CD14-positive monocyte (primary cell): Measurements from ENCODE around the gene IKBIP. TPM values are rescaled to one million over a fixed set of nuclear protein-coding genes. Genes with fewer than 3 reads are reported as not detected.

Source experiments
- DNase-seq, 3 donors: peaks; one replicate each; pipeline ENCODE4 v3.0.0-alpha.2; 2011 to 2022
- H2AFZ ChIP-seq: 2 replicates; pipeline ENCODE4 v1.6.0; 2012; ENCODE audit warnings: mild to moderate bottlenecking, low read depth, low read length, inconsistent platforms; ENCODE audit not compliant: insufficient read depth, poor library complexity, severe bottlenecking
- H3K27ac ChIP-seq, 2 donors: 1 replicate in 1 of 2; 2 replicates in 1 of 2; pipeline ENCODE4 v1.5.1; 2012 to 2013; ENCODE audit warnings: low read length in 2 of 2, control low read depth in 1 of 2, inconsistent platforms in 1 of 2, low read depth in 1 of 2, mild to moderate bottlenecking in 1 of 2
- H3K27me3 ChIP-seq, 2 donors: one replicate each; pipeline versions ENCODE4 v1.6.0 to v1.6.1; 2011 to 2013; ENCODE audit warnings: low read length in 2 of 2; ENCODE audit not compliant: control insufficient read depth in 2 of 2, insufficient read depth in 2 of 2
- H3K36me3 ChIP-seq, 2 donors: replicated peaks in 1 of 2; 1 replicate in 1 of 2; 2 replicates in 1 of 2; pipeline versions ENCODE4 v1.5.1 to v1.6.1; 2012 to 2013; ENCODE audit warnings: low read length in 2 of 2, control low read depth in 1 of 2, inconsistent platforms in 1 of 2, mild to moderate bottlenecking in 1 of 2; ENCODE audit not compliant: insufficient read depth in 2 of 2, control insufficient read depth in 1 of 2
- H3K4me1 ChIP-seq, 2 donors: 1 replicate in 1 of 2; 2 replicates in 1 of 2; pipeline versions ENCODE4 v1.5.1 to v1.6.1; 2012 to 2013; ENCODE audit warnings: low read length in 2 of 2, control low read depth in 1 of 2, inconsistent platforms in 1 of 2, mild to moderate bottlenecking in 1 of 2, moderate library complexity in 1 of 2; ENCODE audit not compliant: insufficient read depth in 2 of 2, control insufficient read depth in 1 of 2
- H3K4me2 ChIP-seq: replicated peaks from 2 replicates; pipeline ENCODE3; 2012; ENCODE audit warnings: low read length, moderate library complexity, mild to moderate bottlenecking; ENCODE audit not compliant: poor library complexity, severe bottlenecking; ENCODE audit errors: extremely low read depth
- H3K4me3 ChIP-seq, 3 experiments: fragments of 200-600 bp in 1 of 3; sonication (generic) in 1 of 3; replicated peaks in 1 of 3; 1 replicate in 2 of 3; 2 replicates in 1 of 3; pipeline ENCODE4 v1.5.1; 2011 to 2013; ENCODE audit warnings: low read length in 3 of 3, mild to moderate bottlenecking in 3 of 3, control low read depth in 2 of 3, low read depth in 2 of 3, inconsistent platforms in 1 of 3, moderate library complexity in 1 of 3
- H3K79me2 ChIP-seq: 2 replicates; pipeline ENCODE4 v1.6.0; 2012; ENCODE audit warnings: mild to moderate bottlenecking, control low read depth, inconsistent platforms, low read length, moderate library complexity; ENCODE audit not compliant: insufficient read depth
- H3K9ac ChIP-seq: 2 replicates; pipeline ENCODE4 v1.6.0; 2017; ENCODE audit warnings: low read length, mild to moderate bottlenecking; ENCODE audit not compliant: insufficient read depth, poor library complexity, severe bottlenecking
- H3K9me3 ChIP-seq, 2 donors: replicated peaks in 1 of 2; 1 replicate in 1 of 2; 2 replicates in 1 of 2; pipeline versions ENCODE4 v1.5.1 to v1.6.1; 2012 to 2013; ENCODE audit warnings: low read length in 2 of 2, control low read depth in 1 of 2; ENCODE audit not compliant: control insufficient read depth in 1 of 2, insufficient read depth in 1 of 2
- H4K20me1 ChIP-seq: 2 replicates; pipeline ENCODE4 v1.6.0; 2012; ENCODE audit warnings: mild to moderate bottlenecking, low read length, control low read depth, moderate library complexity; ENCODE audit not compliant: insufficient read depth
- H3K27ac Mint-ChIP-seq, 7 donors: one replicate each; pipeline ENCODE4 v1.8.0; 2020; ENCODE audit warnings: mild to moderate bottlenecking in 7 of 7, mixed read lengths in 7 of 7, moderate library complexity in 6 of 7, inconsistent platforms in 2 of 7
- H3K27me3 Mint-ChIP-seq, 3 donors: one replicate each; pipeline ENCODE4 v1.8.0; 2021 to 2022; ENCODE audit warnings: low read depth in 3 of 3, mild to moderate bottlenecking in 3 of 3, mixed read lengths in 3 of 3, moderate library complexity in 3 of 3, inconsistent platforms in 1 of 3
- H3K36me3 Mint-ChIP-seq, 2 donors: one replicate each; pipeline ENCODE4 v1.8.0; 2020; ENCODE audit warnings: mixed read lengths in 2 of 2, inconsistent platforms in 1 of 2, mild to moderate bottlenecking in 1 of 2
- H3K4me1 Mint-ChIP-seq: one replicate; pipeline ENCODE4 v1.8.0; 2020; ENCODE audit warnings: mild to moderate bottlenecking, mixed read lengths
- H3K4me3 Mint-ChIP-seq, 2 donors: one replicate each; pipeline ENCODE4 v1.8.0; 2020; ENCODE audit warnings: mild to moderate bottlenecking in 2 of 2, mixed read lengths in 2 of 2, moderate library complexity in 1 of 2
- H3K9me3 Mint-ChIP-seq, 7 donors: one replicate each; pipeline ENCODE4 v1.8.0; 2020 to 2022; ENCODE audit warnings: mixed read lengths in 7 of 7, mild to moderate bottlenecking in 6 of 7, moderate library complexity in 6 of 7, inconsistent platforms in 2 of 7
- WGBS: methylation state at CpG from one replicate; pipeline ENCODE4 v1.1.5; 2013; ENCODE audit warnings: missing lambda C conversion rate; ENCODE audit not compliant: insufficient coverage; 5-methylcytosine and 5-hydroxymethylcytosine counted together
- intact Hi-C, 2 donors: fragments of 100-400 bp; cut with micrococcal nuclease; formaldehyde crosslinking; loops; one replicate each; pipeline versions ENCODE4 v1.15.0 to v1.15.1; 2023
- polyA plus RNA-seq, 3 donors: library from polyadenylated mRNA; depleted of rRNA in 1 of 3; unstranded in 2 of 3; stranded (reverse) in 1 of 3; fragments of 300-500 nt in 2 of 3; fragments of >200 nt in 1 of 3; fragmentation: Illumina TruSeq in 2 of 3; gene quantifications; 1 replicate in 2 of 3; 2 replicates in 1 of 3; pipeline ENCODE4 v1.2.3, GENCODE V29; 2012 to 2021
- TF ChIP-seq, protein P1 (sequence below): fragments of 200-600 bp; IDR thresholded peaks from one replicate; pipeline ENCODE4 v1.8.0; 2022; ENCODE audit warnings: antibody characterized with exemption, mild to moderate bottlenecking

Gene IKBIP
- polyA plus RNA-seq, 3 donors = 4.6 to 22.1 (median 18.4) TPM

DNA sequence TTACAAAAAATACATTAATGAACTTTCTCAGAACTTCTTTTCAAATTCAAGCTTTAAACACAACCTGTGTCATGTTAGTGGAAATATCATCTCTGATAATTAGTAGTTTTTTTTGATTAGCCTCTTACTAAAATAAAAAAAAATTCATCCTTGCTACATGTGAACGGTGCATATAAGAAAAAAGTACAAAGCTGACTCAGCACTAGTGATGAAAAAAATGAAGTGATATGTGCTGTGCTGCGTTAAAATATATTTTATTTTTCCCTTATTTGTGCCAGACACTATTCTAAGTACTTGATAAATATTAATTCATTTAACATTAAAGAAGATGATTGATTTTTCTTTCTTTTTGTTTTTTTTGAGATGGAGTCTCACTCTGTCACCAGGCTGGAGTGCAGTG is 7.5 kb downstream of the IKBIP start:
- H3K4me3 ChIP-seq = no peak overlapping the region
- no peaks in the 10 kb centered on the region for H3K27me3 ChIP-seq
- no peak overlapping the region for H3K27ac ChIP-seq
- peaks cover 9 to 16% of the 10 kb centered on the region in 2 donors for H3K36me3 ChIP-seq
- H3K4me1 ChIP-seq = peaks cover 35 to 43% of the 10 kb centered on the region in 2 donors
- no CpG with 5 or more reads among the region's 2 CpGs for WGBS
- Mint-ChIP-seq H3K27ac (peak overlapping the region in 1 of 7 donors; percentile 61), H3K27me3 (peaks cover 0 to 2% (median 0%) of the 10 kb centered on the region in 3 donors), H3K36me3 (peaks cover 15 to 36% of the 10 kb centered on the region in 2 donors), H3K4me3 (no peak overlapping the region), H3K4me1 (peaks cover 51% of the 10 kb centered on the region), H3K9me3 (no peaks in the 10 kb centered on the region)
- peaks cover 95% of the 10 kb centered on the region for H3K79me2 ChIP-seq
- no peaks in the 10 kb centered on the region for H4K20me1 ChIP-seq
- DNase-seq = no peak
- H3K4me2 ChIP-seq = no peak overlapping the region
- H2AFZ ChIP-seq = no peak overlapping the region
- TF ChIP-seq, protein P1, sequence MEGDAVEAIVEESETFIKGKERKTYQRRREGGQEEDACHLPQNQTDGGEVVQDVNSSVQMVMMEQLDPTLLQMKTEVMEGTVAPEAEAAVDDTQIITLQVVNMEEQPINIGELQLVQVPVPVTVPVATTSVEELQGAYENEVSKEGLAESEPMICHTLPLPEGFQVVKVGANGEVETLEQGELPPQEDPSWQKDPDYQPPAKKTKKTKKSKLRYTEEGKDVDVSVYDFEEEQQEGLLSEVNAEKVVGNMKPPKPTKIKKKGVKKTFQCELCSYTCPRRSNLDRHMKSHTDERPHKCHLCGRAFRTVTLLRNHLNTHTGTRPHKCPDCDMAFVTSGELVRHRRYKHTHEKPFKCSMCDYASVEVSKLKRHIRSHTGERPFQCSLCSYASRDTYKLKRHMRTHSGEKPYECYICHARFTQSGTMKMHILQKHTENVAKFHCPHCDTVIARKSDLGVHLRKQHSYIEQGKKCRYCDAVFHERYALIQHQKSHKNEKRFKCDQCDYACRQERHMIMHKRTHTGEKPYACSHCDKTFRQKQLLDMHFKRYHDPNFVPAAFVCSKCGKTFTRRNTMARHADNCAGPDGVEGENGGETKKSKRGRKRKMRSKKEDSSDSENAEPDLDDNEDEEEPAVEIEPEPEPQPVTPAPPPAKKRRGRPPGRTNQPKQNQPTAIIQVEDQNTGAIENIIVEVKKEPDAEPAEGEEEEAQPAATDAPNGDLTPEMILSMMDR = no peak
- H3K9me3 ChIP-seq = no peaks in the 10 kb centered on the region
- H3K9ac ChIP-seq = no peak overlapping the region
- intact Hi-C loops = no loop called here

DNA sequence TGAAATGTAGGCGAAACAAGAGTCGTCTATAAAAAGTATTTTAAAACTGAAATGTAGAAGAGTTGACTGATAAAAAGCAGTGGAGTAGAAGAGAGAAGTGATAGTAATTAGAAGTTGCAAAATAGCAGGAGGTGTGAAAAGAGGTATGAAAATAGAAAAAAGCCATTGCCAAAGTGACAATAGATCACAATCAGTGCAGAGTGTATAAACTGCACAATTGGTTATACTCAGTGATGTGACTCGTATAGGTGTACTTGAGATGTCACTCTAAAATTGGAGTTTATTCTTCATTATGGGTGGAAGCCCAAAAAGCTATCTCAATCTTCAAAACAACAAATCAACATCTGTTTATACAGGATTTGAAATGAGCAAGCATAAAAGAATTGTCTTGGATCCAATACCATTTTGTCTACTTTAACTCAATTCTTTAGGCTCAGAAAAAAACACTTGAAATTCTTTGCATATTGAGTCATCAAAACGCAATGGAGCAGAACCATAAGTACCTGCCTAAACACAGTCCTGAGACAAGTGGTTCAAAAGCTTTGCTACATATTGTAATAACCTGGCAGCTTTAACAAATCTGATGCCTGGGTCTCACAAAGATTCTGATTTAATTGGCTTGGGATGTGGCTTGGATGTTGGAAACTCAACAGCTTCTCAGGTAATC is 8.8 kb downstream of the IKBIP start:
- intact Hi-C loops = no loop called here
- Mint-ChIP-seq H3K36me3 (peaks cover 15 to 38% of the 10 kb centered on the region in 2 donors), H3K27me3 (peaks cover 0 to 2% (median 0%) of the 10 kb centered on the region in 3 donors), H3K4me1 (peaks cover 39% of the 10 kb centered on the region), H3K9me3 (no peaks in the 10 kb centered on the region), H3K4me3 (no peak overlapping the region), H3K27ac (no peak overlapping the region)
- 83% methylated on average over 2 of the region's 4 CpGs for WGBS
- Histone ChIP-seq H3K4me1 (peaks cover 25 to 30% of the 10 kb centered on the region in 2 donors), H3K9ac (no peak overlapping the region), H3K79me2 (peaks cover 82% of the 10 kb centered on the region), H3K9me3 (no peaks in the 10 kb centered on the region), H3K27ac (no peak overlapping the region), H3K27me3 (no peaks in the 10 kb centered on the region), H2AFZ (no peak overlapping the region), H3K4me2 (no peak overlapping the region), H3K4me3 (no peak overlapping the region), H3K36me3 (peaks cover 10 to 16% of the 10 kb centered on the region in 2 donors), H4K20me1 (no peaks in the 10 kb centered on the region)
- TF ChIP-seq, protein P1 = no peak
- no peak for DNase-seq
